Naive thymus-derived CD8-positive, alpha-beta T cell (primary cell): ENCODE data around the gene MAP2K5. TPM values are rescaled to one million over a fixed set of nuclear protein-coding genes. Genes with fewer than 3 reads are reported as not detected.

Experiments
- ATAC-seq, 2 donors: fragments of 150-1000 bp; cut with Tn5 transposase in 1 of 2; sonication (Bioruptor Pico), chemical (Tn5 transposase) in 1 of 2; 1 replicate in 1 of 2; 2 replicates in 1 of 2; pipeline ENCODE4 v1.10.0; 2021; ENCODE audit warnings: mild to moderate bottlenecking in 2 of 2, moderate library complexity in 2 of 2
- POLR2A ChIA-PET: fragments of 350-600 bp; sonication (Branson Sonifier 250); formaldehyde crosslinking; loops from one replicate; lab custom pipeline; 2021; ENCODE audit warnings: antibody characterized with exemption; lab: Charles Lee
- DNase-seq, 10 donors: peaks; one replicate each; pipeline versions ENCODE4 v3.0.0 to v3.0.0-alpha.2; 2020 to 2022
- H3K27ac Mint-ChIP-seq, 10 donors: one replicate each; pipeline ENCODE4 v1.8.0; 2020 to 2022; ENCODE audit warnings: mild to moderate bottlenecking in 10 of 10, mixed read lengths in 10 of 10, moderate library complexity in 4 of 10, inconsistent platforms in 1 of 10
- H3K27me3 Mint-ChIP-seq, 5 donors: one replicate each; pipeline ENCODE4 v1.8.0; 2021 to 2022; ENCODE audit warnings: mixed read lengths in 5 of 5
- H3K36me3 Mint-ChIP-seq, 3 donors: one replicate each; pipeline ENCODE4 v1.8.0; 2020 to 2022; ENCODE audit warnings: mixed read lengths in 3 of 3, mild to moderate bottlenecking in 2 of 3, inconsistent platforms in 1 of 3
- H3K4me1 Mint-ChIP-seq, 4 donors: one replicate each; pipeline ENCODE4 v1.8.0; 2021 to 2022; ENCODE audit warnings: mixed read lengths in 4 of 4
- H3K4me3 Mint-ChIP-seq, 10 donors: one replicate each; pipeline ENCODE4 v1.8.0; 2020 to 2022; ENCODE audit warnings: mild to moderate bottlenecking in 10 of 10, mixed read lengths in 10 of 10, moderate library complexity in 6 of 10, inconsistent platforms in 1 of 10
- H3K9me3 Mint-ChIP-seq, 9 donors: one replicate each; pipeline ENCODE4 v1.8.0; 2020 to 2022; ENCODE audit warnings: mixed read lengths in 9 of 9, mild to moderate bottlenecking in 3 of 9, inconsistent platforms in 1 of 9, moderate library complexity in 1 of 9
- polyA plus RNA-seq, 3 donors: library from polyadenylated mRNA; unstranded; fragments of 300-500 nt; fragmentation: Illumina TruSeq; gene quantifications; one replicate each; pipeline ENCODE4 v1.2.3, GENCODE V29; 2021
- total RNA-seq, 8 experiments: library from RNA in 2 of 8; stranded (reverse) in 2 of 8; gene quantifications; one replicate each; pipeline ENCODE4 v1.2.3 and lab custom pipeline; 2021 to 2026

The MAP2K5 gene
- total and polyA plus RNA-seq, 5 experiments from 2014 or later: 17.8 to 37.6 (median 22.5) TPM

DNA sequence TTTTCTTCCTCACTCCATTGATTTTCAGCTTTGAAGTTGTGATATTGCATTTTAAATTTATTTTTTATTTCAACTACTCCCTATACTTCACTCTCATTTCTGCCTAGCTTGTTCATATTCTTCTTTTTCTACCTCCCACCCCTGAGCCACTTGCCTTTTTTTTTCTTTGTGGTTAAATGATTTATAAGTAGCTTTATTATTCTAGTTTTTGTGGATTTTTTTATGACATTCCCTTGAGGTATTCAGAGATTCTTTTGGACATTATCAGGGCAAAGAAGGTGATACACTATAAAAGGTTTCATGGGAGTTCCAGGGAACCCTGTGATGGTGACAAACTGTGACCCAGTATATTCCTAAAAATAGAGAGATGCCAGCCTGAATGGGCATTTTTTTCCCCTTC lies 18.3 kb upstream of the MAP2K5 start:
- DNase-seq (no peak), ATAC-seq (no peak)
- H3K27ac Mint-ChIP-seq: peak overlapping the region in 5 of 10 donors; percentile 1 to 71 (median 30)
- POLR2A ChIA-PET: interaction anchor here (1.0 to 1.9 kb wide), 2 partner anchors 12 to 18 kb away, joined by 5 to 7 read pairs; partner anchors contain the start of gene MAP2K5
- peak overlapping the region in 2 of 10 donors; percentile 2 to 53 for H3K4me3 Mint-ChIP-seq
- H3K9me3 Mint-ChIP-seq: no peaks in the 10 kb centered on the region
- peaks cover 0 to 22% (median 6%) of the 10 kb centered on the region in 3 donors for H3K36me3 Mint-ChIP-seq
- no peaks in the 10 kb centered on the region for H3K27me3 Mint-ChIP-seq
- H3K4me1 Mint-ChIP-seq: peaks cover 7 to 36% (median 28%) of the 10 kb centered on the region in 4 donors

DNA sequence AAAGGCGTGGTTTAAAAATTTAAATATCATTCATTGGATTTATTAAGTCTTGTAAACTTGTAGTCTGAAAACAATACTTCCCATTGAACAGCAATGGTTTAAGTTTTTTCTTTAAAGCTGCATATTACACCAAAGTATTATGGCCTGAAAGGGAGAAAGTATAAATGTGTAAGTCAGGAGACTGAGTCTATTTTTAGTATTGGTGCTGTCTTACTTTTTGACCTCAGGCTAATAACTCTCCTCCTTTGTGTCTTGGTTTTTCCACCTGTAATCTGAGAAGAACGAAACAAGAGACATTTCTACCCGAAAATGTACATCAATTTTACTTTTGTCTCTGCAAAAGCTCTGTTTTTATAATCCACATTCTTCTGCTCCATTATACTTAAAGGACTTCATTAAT lies 14.0 kb upstream of the MAP2K5 start:
- Mint-ChIP-seq H3K27me3 (no peaks in the 10 kb centered on the region), H3K27ac (no peak overlapping the region), H3K9me3 (no peaks in the 10 kb centered on the region), H3K4me1 (peaks cover 0 to 11% (median 8%) of the 10 kb centered on the region in 4 donors), H3K36me3 (peaks cover 0 to 30% (median 6%) of the 10 kb centered on the region in 3 donors), H3K4me3 (no peak overlapping the region)
- POLR2A ChIA-PET: interaction anchor here (1.1 kb wide), 1 partner anchor 14 kb away, joined by 3 read pairs; the partner anchor contains the start of gene MAP2K5
- ATAC-seq (no peak), DNase-seq (no peak)

DNA sequence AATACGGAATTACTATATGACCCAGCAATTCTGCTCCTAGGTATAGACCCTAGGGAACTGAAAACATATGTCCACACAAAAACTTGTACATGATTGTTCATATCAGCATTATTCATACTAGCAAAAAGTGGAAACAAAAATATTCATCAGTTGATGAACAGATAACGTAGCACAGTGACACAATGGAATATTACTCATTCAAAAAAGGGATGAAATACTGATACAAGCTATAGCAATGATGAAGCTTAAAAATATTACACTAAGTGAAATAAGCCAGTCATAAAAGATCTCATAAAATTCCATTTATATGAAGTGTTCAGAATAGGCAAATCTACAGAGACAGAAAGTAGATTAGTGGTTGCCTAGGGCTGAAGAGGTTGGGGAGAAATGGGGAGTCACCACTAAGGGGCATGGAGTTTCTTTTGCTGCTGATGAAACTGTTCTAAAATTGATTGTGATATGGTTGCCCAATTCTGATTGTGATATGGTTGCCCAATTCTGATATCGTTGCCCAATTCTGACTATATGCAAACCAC lies 11.1 kb upstream of the MAP2K5 start:
- H3K4me1 Mint-ChIP-seq: no peaks in the 10 kb centered on the region
- no peak for DNase-seq
- no peaks in the 10 kb centered on the region for H3K9me3 Mint-ChIP-seq
- no peak for ATAC-seq
- no peak overlapping the region for H3K4me3 Mint-ChIP-seq
- POLR2A ChIA-PET: interaction anchor here (1.9 kb wide), 1 partner anchor 10 kb away, joined by 4 read pairs; no protein-coding TSS in a partner anchor
- peaks cover 0 to 26% (median 6%) of the 10 kb centered on the region in 3 donors for H3K36me3 Mint-ChIP-seq
- H3K27ac Mint-ChIP-seq: no peak overlapping the region
- H3K27me3 Mint-ChIP-seq: no peaks in the 10 kb centered on the region

DNA sequence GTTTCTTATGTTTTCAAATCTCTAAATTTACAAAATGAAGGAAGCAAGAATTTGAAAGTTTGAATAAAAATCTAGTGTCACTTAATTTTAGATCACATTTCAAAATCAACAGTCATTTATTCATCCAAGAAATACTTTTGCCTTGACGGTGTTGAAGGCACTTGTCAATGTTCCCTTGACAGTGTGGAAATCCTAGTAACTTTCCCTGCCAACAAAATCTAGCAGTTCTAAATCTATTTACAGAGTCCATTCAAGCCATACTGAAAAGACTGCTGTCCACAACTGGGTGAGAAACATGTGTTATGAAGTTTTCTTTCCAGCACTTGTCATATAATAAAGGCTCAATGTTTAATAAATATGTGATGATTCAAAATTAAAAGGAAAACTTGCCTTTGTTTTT lies 8.6 kb upstream of the MAP2K5 start:
- ATAC-seq (no peak), DNase-seq (no peak)
- POLR2A ChIA-PET: interaction anchor here (1.0 kb wide), 1 partner anchor 8 kb away, joined by 5 read pairs; the partner anchor contains the start of gene MAP2K5
- H3K9me3 Mint-ChIP-seq: no peaks in the 10 kb centered on the region
- H3K4me1 Mint-ChIP-seq: peaks cover 0 to 1% (median under 1%) of the 10 kb centered on the region in 4 donors
- H3K27me3 Mint-ChIP-seq: no peaks in the 10 kb centered on the region
- no peak overlapping the region for H3K4me3 Mint-ChIP-seq
- H3K27ac Mint-ChIP-seq: no peak overlapping the region
- peaks cover 0 to 10% (median 0%) of the 10 kb centered on the region in 3 donors for H3K36me3 Mint-ChIP-seq

DNA sequence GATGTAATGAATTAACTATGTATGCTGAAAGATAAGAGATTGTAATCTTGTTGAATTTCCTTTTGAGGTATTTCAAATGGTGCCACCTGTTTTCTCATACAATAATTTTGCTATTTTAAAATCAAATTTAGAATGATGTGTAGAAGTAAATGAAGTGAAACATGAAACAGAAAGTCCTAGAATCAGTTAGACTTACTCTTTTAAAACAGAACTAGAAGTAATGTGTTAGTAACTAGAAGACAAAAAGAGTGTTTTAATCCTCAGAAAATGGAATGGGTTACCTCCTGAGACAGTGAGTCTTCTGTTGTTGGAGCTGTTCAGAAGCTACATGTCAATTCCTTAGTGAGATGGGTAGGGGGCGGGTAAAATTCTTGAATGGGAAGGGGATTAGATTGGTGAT lies 8.1 kb upstream of the MAP2K5 start:
- H3K9me3 Mint-ChIP-seq: no peaks in the 10 kb centered on the region
- no peak for ATAC-seq
- peaks cover 0 to 5% (median 2%) of the 10 kb centered on the region in 4 donors for H3K4me1 Mint-ChIP-seq
- no peaks in the 10 kb centered on the region for H3K27me3 Mint-ChIP-seq
- peaks cover 0 to 6% (median 0%) of the 10 kb centered on the region in 3 donors for H3K36me3 Mint-ChIP-seq
- H3K27ac Mint-ChIP-seq: no peak overlapping the region
- no peak overlapping the region for H3K4me3 Mint-ChIP-seq
- no peak for DNase-seq
- POLR2A ChIA-PET: no interaction called here

DNA sequence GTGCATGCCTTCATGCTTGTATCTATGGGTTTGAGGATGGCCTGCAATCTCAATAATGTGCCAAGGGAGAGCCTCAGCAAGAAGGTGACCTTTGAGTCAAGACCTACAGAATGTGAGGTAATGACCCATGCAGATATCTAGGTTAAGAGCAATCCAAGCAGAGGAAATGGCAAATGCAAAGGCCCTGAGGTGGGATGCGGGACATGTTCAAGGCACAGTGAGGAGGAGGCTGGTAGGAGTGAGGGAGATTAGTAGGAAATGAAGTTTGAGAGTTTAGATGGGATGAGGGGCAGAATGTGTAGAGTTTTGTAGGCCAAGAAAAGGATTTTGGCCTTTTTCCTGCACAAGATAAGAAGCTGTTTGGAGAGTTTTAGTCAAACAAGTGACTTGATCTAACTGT lies 4.7 kb upstream of the MAP2K5 start:
- Mint-ChIP-seq H3K27ac (peak overlapping the region in 1 of 10 donors; percentile 2), H3K4me3 (no peak overlapping the region), H3K9me3 (no peaks in the 10 kb centered on the region), H3K27me3 (no peaks in the 10 kb centered on the region), H3K4me1 (peaks cover 3 to 30% (median 13%) of the 10 kb centered on the region in 4 donors), H3K36me3 (no peaks in the 10 kb centered on the region)
- POLR2A ChIA-PET: interaction anchor here (1.7 kb wide), 1 partner anchor 17 kb away, joined by 5 read pairs; the partner anchor contains the start of gene C15orf61
- DNase-seq: no peak
- ATAC-seq: no peak

DNA sequence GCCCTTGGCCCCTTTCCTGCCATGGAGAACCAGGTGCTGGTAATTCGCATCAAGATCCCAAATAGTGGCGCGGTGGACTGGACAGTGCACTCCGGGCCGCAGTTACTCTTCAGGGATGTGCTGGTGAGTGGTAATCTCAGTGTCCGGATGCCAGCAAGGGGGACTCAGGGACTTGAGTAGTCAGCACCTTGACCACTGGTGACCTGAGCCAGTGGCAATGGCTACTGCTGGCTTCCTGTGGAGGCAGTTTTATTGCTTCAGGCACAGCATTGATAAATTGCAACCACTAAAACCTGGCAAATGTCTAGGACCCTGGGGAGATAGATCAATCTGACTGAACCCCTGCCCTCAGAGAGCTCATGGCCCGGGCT lies 830 bp downstream of the MAP2K5 start:
- H3K27me3 Mint-ChIP-seq: no peaks in the 10 kb centered on the region
- POLR2A ChIA-PET: interaction anchor here (1.6 kb wide), 1 partner anchor 23 kb away, joined by 5 read pairs; the partner anchor contains the start of gene C15orf61
- H3K27ac Mint-ChIP-seq: peak overlapping the region; percentile 55 to 97 (median 92)
- peaks cover 23 to 75% (median 59%) of the 10 kb centered on the region in 4 donors for H3K4me1 Mint-ChIP-seq
- DNase-seq (peak in 1 of 10 donors; percentile 10), ATAC-seq (no peak)
- no peaks in the 10 kb centered on the region for H3K9me3 Mint-ChIP-seq
- peak overlapping the region; percentile 88 to 98 (median 92) for H3K4me3 Mint-ChIP-seq
- H3K36me3 Mint-ChIP-seq: peaks cover 0 to 15% (median 6%) of the 10 kb centered on the region in 3 donors

DNA sequence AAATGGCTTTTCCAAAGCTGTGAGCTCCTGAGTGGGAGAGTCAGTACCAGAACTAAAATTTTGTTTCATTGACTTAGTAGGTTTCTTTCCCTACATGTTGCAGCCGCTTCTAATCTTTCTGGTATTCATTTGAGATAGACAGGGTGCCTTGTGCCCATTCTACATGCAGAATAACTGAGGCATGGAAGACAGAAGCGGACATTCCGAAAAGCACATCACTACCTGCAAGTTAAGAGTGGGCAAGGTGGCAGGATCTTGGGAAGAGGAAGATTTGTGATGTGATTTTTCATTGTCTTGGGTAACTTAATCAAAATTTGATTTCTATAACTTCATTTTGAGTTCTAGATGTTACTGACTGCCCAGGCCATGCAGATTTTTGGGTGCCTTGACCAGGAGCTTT lies 2.0 kb downstream of the MAP2K5 start:
- peaks cover 0 to 22% (median 6%) of the 10 kb centered on the region in 3 donors for H3K36me3 Mint-ChIP-seq
- POLR2A ChIA-PET: interaction anchor here (1.6 kb wide), 1 partner anchor 24 kb away, joined by 5 read pairs; the partner anchor contains the start of gene C15orf61
- ATAC-seq (no peak), DNase-seq (no peak)
- peaks cover 25 to 79% (median 66%) of the 10 kb centered on the region in 4 donors for H3K4me1 Mint-ChIP-seq
- peak overlapping the region in 9 of 10 donors; percentile 34 to 98 (median 88) for H3K4me3 Mint-ChIP-seq
- no peaks in the 10 kb centered on the region for H3K9me3 Mint-ChIP-seq
- H3K27me3 Mint-ChIP-seq: no peaks in the 10 kb centered on the region
- H3K27ac Mint-ChIP-seq: peak overlapping the region; percentile 55 to 97 (median 90)

DNA sequence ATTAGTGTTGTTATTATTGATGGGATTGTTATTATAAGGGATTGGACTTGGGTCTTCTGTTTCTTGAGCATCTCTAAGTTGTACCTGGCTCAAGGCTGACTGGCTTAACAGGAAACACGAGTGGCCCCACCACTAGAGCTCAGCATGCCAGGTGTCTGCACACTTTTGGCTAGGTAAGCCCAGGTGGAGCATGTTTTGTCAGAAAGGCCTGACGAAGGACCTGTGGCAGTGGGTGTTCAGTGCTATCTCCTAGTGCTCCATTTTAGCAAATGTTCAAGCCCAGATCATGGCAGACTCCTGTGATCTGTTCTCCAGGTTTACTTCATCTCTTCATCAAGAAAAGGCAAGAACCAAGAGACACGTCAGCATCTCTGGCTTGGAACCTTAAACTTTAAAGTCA lies 3.4 kb downstream of the MAP2K5 start:
- Mint-ChIP-seq H3K27me3 (no peaks in the 10 kb centered on the region), H3K4me1 (peaks cover 25 to 72% (median 63%) of the 10 kb centered on the region in 4 donors)
- POLR2A ChIA-PET: interaction anchor here (0.6 kb wide), 2 partner anchors 7 to 295 kb away, joined by 4 read pairs; no protein-coding TSS in a partner anchor

DNA sequence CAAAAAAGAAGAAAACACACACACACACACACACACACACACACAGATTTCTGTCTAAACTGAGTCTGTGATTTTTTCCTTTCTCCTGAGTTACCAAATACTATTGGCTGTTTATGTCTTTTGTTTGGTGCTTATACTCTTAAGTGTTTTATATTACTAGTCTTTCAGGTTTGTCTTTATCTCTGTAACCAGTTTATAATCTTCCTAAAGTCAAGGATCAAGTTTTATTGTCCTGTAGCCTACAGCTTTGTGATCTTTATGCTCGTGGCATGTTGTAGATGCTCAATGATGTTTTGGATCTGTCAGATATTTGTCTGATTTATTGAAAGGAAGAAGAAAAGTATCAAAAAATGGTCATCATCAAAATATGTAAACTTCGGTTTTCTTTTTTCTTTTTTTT lies 4.6 kb downstream of the MAP2K5 start:
- POLR2A ChIA-PET: interaction anchor here (0.6 kb wide), 1 partner anchor 1050 kb away, joined by 3 read pairs; no protein-coding TSS in a partner anchor
- no peak for DNase-seq
- peak overlapping the region in 2 of 10 donors; percentile 2 to 34 for H3K27ac Mint-ChIP-seq
- peaks cover 0 to 43% (median 10%) of the 10 kb centered on the region in 3 donors for H3K36me3 Mint-ChIP-seq
- H3K9me3 Mint-ChIP-seq: no peaks in the 10 kb centered on the region
- no peaks in the 10 kb centered on the region for H3K27me3 Mint-ChIP-seq
- H3K4me1 Mint-ChIP-seq: peaks cover 22 to 60% (median 55%) of the 10 kb centered on the region in 4 donors
- H3K4me3 Mint-ChIP-seq: no peak overlapping the region
- no peak for ATAC-seq

More for the DNA sequence above, 3.4 kb downstream of the MAP2K5 start:
- Mint-ChIP-seq H3K9me3 (no peaks in the 10 kb centered on the region), H3K4me3 (peak overlapping the region in 1 of 10 donors; percentile 11), H3K36me3 (peaks cover 0 to 32% (median 10%) of the 10 kb centered on the region in 3 donors), H3K27ac (peak overlapping the region in 2 of 10 donors; percentile 47 to 49)
- DNase-seq: no peak
- ATAC-seq: no peak

DNA sequence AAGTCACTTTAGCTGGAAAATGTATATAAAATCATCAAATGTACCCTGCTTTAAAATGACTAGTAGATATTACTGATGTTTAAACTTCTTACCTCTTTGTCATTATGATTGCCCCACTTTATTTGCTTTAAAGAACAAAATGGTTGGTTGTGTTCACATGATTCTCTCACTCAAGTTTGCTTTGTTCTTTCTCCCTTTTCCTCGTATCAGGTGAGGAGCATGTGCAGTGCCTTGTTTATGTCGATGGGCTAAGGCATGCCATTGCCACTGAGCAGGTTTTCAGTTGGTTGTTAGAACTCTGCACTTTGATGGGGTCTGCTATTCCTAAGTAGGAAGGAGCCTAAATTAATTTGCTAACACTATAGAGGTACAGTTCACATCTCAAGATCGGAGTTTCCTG lies 5.3 kb downstream of the MAP2K5 start:
- Mint-ChIP-seq H3K36me3 (peaks cover 0 to 50% (median 10%) of the 10 kb centered on the region in 3 donors), H3K27ac (peak overlapping the region in 2 of 10 donors; percentile 8 to 34), H3K9me3 (no peaks in the 10 kb centered on the region), H3K4me1 (peaks cover 22 to 60% (median 54%) of the 10 kb centered on the region in 4 donors), H3K27me3 (no peaks in the 10 kb centered on the region), H3K4me3 (no peak overlapping the region)
- POLR2A ChIA-PET: no interaction called here
- DNase-seq: no peak
- no peak for ATAC-seq

DNA sequence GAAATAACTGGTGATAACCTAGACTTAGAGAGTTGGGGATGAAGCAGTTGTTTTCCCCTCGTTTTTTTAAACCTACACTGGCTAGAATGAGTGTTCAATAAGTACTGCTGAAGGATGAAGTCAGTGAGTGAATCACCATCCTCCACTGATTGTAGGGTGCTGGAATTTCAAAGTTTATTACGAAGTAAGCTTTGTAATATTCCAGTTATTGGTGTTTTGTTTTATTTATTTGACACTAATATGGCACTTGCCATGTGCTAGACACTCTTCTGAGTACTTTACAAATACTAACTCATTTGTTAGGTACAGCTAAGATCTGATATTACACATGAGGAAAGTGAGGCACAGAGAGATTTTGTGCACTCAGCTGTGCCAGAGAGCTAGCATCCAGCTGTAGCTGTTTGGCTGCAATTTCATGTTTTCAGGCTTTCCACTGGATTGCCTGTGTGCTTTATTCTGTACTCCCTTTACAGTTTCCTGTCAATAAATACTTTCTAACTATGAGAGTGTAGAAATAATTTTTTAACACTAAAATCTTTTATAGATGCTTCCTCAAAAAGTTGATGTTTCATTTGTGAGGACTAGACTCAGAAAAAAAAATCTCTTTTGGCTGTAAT lies 5.8 kb downstream of the MAP2K5 start:
- POLR2A ChIA-PET: no interaction called here
- H3K4me1 Mint-ChIP-seq: peaks cover 20 to 55% (median 48%) of the 10 kb centered on the region in 4 donors
- no peak for DNase-seq
- H3K36me3 Mint-ChIP-seq: peaks cover 0 to 54% (median 10%) of the 10 kb centered on the region in 3 donors
- no peak for ATAC-seq
- no peaks in the 10 kb centered on the region for H3K9me3 Mint-ChIP-seq
- no peaks in the 10 kb centered on the region for H3K27me3 Mint-ChIP-seq
- H3K27ac Mint-ChIP-seq: peak overlapping the region in 3 of 10 donors; percentile 8 to 53 (median 40)
- H3K4me3 Mint-ChIP-seq: no peak overlapping the region
